Naive thymus-derived CD4-positive, alpha-beta T cell (primary cell): ENCODE measurements around the gene AOPEP. TPM values are rescaled to one million over a fixed set of nuclear protein-coding genes. Genes with fewer than 3 reads are reported as not detected.
A peak's percentile ranks its signal among the peaks of the same experiment; 100 is the strongest.

Experiments used
- ATAC-seq: fragments of 150-1000 bp; cut with Tn5 transposase; 2 replicates; pipeline ENCODE4 v1.10.0; 2021; ENCODE audit warnings: mild to moderate bottlenecking, moderate library complexity
- CTCF ChIA-PET: fragments of 350-600 bp; sonication (Branson Sonifier 250); formaldehyde crosslinking; loops from one replicate; lab custom pipeline; 2021; ENCODE audit warnings: antibody characterized with exemption; lab: Charles Lee
- POLR2A ChIA-PET: fragments of 350-600 bp; sonication (Branson Sonifier 250); formaldehyde crosslinking; loops from one replicate; lab custom pipeline; 2021; ENCODE audit warnings: antibody characterized with exemption, inconsistent platforms; lab: Charles Lee
- DNase-seq, 9 donors: peaks; one replicate each; pipeline versions ENCODE4 v3.0.0 to v3.0.0-alpha.2; 2020 to 2022; ENCODE audit warnings: mixed read lengths in 1 of 9
- H3K27ac ChIP-seq: one replicate; pipeline ENCODE4 v1.7.0; 2013; ENCODE audit warnings: mild to moderate bottlenecking, low read depth, low read length, moderate library complexity
- H3K27me3 ChIP-seq, 2 donors: one replicate each; pipeline ENCODE4 v1.7.0; 2013; ENCODE audit warnings: low read length in 2 of 2, mild to moderate bottlenecking in 2 of 2, moderate library complexity in 2 of 2; ENCODE audit not compliant: control insufficient read depth in 2 of 2, insufficient read depth in 2 of 2
- H3K36me3 ChIP-seq, 3 experiments: 1 replicate in 2 of 3; 2 replicates in 1 of 3; pipeline ENCODE4 v1.7.0; 2013; ENCODE audit warnings: low read length in 3 of 3, mild to moderate bottlenecking in 3 of 3, moderate library complexity in 1 of 3; ENCODE audit not compliant: insufficient read depth in 3 of 3, control insufficient read depth in 2 of 3
- H3K4me1 ChIP-seq, 2 donors: one replicate each; pipeline ENCODE4 v1.7.0; 2013; ENCODE audit warnings: low read length in 2 of 2, mild to moderate bottlenecking in 2 of 2, moderate library complexity in 1 of 2; ENCODE audit not compliant: control insufficient read depth in 2 of 2, insufficient read depth in 2 of 2
- H3K4me3 ChIP-seq: 2 replicates; pipeline ENCODE4 v1.7.0; 2013; ENCODE audit warnings: mild to moderate bottlenecking, low read length
- H3K9me3 ChIP-seq, 3 experiments: 1 replicate in 2 of 3; 2 replicates in 1 of 3; pipeline ENCODE4 v1.7.0; 2013; ENCODE audit warnings: low read length in 3 of 3; ENCODE audit not compliant: control insufficient read depth in 2 of 3
- H3K27ac Mint-ChIP-seq, 9 donors: one replicate each; pipeline ENCODE4 v1.8.0; 2020 to 2022; ENCODE audit warnings: mixed read lengths in 9 of 9, mild to moderate bottlenecking in 8 of 9, moderate library complexity in 5 of 9, inconsistent platforms in 2 of 9
- H3K27me3 Mint-ChIP-seq, 5 donors: one replicate each; pipeline ENCODE4 v1.8.0; 2021 to 2022; ENCODE audit warnings: mixed read lengths in 5 of 5, mild to moderate bottlenecking in 1 of 5
- H3K36me3 Mint-ChIP-seq, 5 donors: one replicate each; pipeline ENCODE4 v1.8.0; 2020 to 2022; ENCODE audit warnings: mixed read lengths in 5 of 5, mild to moderate bottlenecking in 3 of 5, inconsistent platforms in 1 of 5
- H3K4me1 Mint-ChIP-seq, 7 donors: one replicate each; pipeline ENCODE4 v1.8.0; 2020 to 2022; ENCODE audit warnings: mixed read lengths in 7 of 7, mild to moderate bottlenecking in 3 of 7, inconsistent platforms in 1 of 7
- H3K4me3 Mint-ChIP-seq, 10 donors: one replicate each; pipeline ENCODE4 v1.8.0; 2020 to 2022; ENCODE audit warnings: mild to moderate bottlenecking in 10 of 10, mixed read lengths in 10 of 10, moderate library complexity in 6 of 10, inconsistent platforms in 2 of 10
- H3K9me3 Mint-ChIP-seq, 11 donors: one replicate each; pipeline ENCODE4 v1.8.0; 2020 to 2022; ENCODE audit warnings: mixed read lengths in 11 of 11, mild to moderate bottlenecking in 4 of 11, inconsistent platforms in 1 of 11, moderate library complexity in 1 of 11
- intact Hi-C, 2 donors: fragments of 100-400 bp; cut with micrococcal nuclease; formaldehyde crosslinking; loops; one replicate each; pipeline ENCODE4 v1.15.1; 2023
- polyA plus RNA-seq, 2 donors: library from polyadenylated mRNA; unstranded; fragments of 300-500 nt; fragmentation: Illumina TruSeq; gene quantifications; one replicate each; pipeline ENCODE4 v1.2.3, GENCODE V29; 2021
- total RNA-seq, 6 experiments: library from RNA in 5 of 6; stranded (reverse) in 5 of 6; gene quantifications; 1 replicate in 5 of 6; 2 replicates in 1 of 6; pipeline ENCODE4 v1.2.3 and lab custom pipeline; 2021 to 2026

Gene AOPEP
- total and polyA plus RNA-seq, 7 experiments from 2014 or later = 5.7 to 19.0 (median 13.6) TPM

- ATAC-seq (no peak), DNase-seq (no peak)
- Mint-ChIP-seq H3K36me3 (peaks cover 2 to 20% (median 7%) of the 10 kb centered on the region in 5 donors), H3K4me1 (peaks cover 0 to 9% (median 4%) of the 10 kb centered on the region in 7 donors), H3K27ac (no peak overlapping the region), H3K9me3 (no peaks in the 10 kb centered on the region), H3K27me3 (no peaks in the 10 kb centered on the region), H3K4me3 (no peak overlapping the region)
- peaks cover 0 to 7% (median 0%) of the 10 kb centered on the region in 3 experiments for H3K36me3 ChIP-seq
- H3K4me3 ChIP-seq = no peak overlapping the region
- no peaks in the 10 kb centered on the region for H3K9me3 ChIP-seq
- intact Hi-C loops = no loop called here
- CTCF ChIA-PET = no interaction called here
- H3K4me1 ChIP-seq = no peaks in the 10 kb centered on the region
- POLR2A ChIA-PET = no interaction called here
- H3K27ac ChIP-seq = no peak overlapping the region
- no peaks in the 10 kb centered on the region for H3K27me3 ChIP-seq
Measured at GRCh38 chr9:95058795-95059386, 332.4 kb downstream of the AOPEP start.

- Histone ChIP-seq H3K9me3 (no peaks in the 10 kb centered on the region), H3K4me3 (no peak overlapping the region), H3K36me3 (peaks cover 0 to 7% (median 0%) of the 10 kb centered on the region in 3 experiments), H3K27me3 (no peaks in the 10 kb centered on the region), H3K4me1 (no peaks in the 10 kb centered on the region), H3K27ac (no peak overlapping the region)
- POLR2A ChIA-PET = no interaction called here
- ATAC-seq (no peak), DNase-seq (no peak)
- Mint-ChIP-seq H3K27ac (no peak overlapping the region), H3K27me3 (no peaks in the 10 kb centered on the region), H3K36me3 (peaks cover 2 to 23% (median 7%) of the 10 kb centered on the region in 5 donors), H3K9me3 (no peaks in the 10 kb centered on the region), H3K4me3 (no peak overlapping the region), H3K4me1 (peaks cover 0 to 6% (median 4%) of the 10 kb centered on the region in 7 donors)
- CTCF ChIA-PET = no interaction called here
- intact Hi-C loops = no loop called here
Measured at GRCh38 chr9:95060234-95060633, 333.7 kb downstream of the AOPEP start.

GRCh38 chr9:95060916-95061315 lies 334.4 kb downstream of the AOPEP start:
- CTCF ChIA-PET = no interaction called here
- no peak overlapping the region for H3K27ac Mint-ChIP-seq
- H3K36me3 ChIP-seq = peaks cover 0 to 7% (median 0%) of the 10 kb centered on the region in 3 experiments

GRCh38 chr9:95061916-95062595 lies 335.6 kb downstream of the AOPEP start:
- Mint-ChIP-seq H3K36me3 (peaks cover 2 to 25% (median 7%) of the 10 kb centered on the region in 5 donors), H3K4me3 (no peak overlapping the region), H3K27me3 (no peaks in the 10 kb centered on the region), H3K4me1 (peaks cover 0 to 5% (median 4%) of the 10 kb centered on the region in 7 donors), H3K9me3 (no peaks in the 10 kb centered on the region), H3K27ac (no peak overlapping the region)
- peaks cover 0 to 7% (median 0%) of the 10 kb centered on the region in 3 experiments for H3K36me3 ChIP-seq
- H3K4me1 ChIP-seq = no peaks in the 10 kb centered on the region
- ATAC-seq = no peak
- no peak overlapping the region for H3K27ac ChIP-seq
- DNase-seq = no peak
- intact Hi-C loops = no loop called here
- CTCF ChIA-PET = no interaction called here
- POLR2A ChIA-PET = no interaction called here
- no peaks in the 10 kb centered on the region for H3K9me3 ChIP-seq
- no peaks in the 10 kb centered on the region for H3K27me3 ChIP-seq
- no peak overlapping the region for H3K4me3 ChIP-seq

More at GRCh38 chr9:95060916-95061315, 334.4 kb downstream of the AOPEP start:
- Mint-ChIP-seq H3K9me3 (no peaks in the 10 kb centered on the region), H3K4me1 (peaks cover 0 to 5% (median 4%) of the 10 kb centered on the region in 7 donors), H3K4me3 (no peak overlapping the region), H3K27me3 (no peaks in the 10 kb centered on the region), H3K36me3 (peaks cover 2 to 23% (median 7%) of the 10 kb centered on the region in 5 donors)
- Histone ChIP-seq H3K4me1 (no peaks in the 10 kb centered on the region), H3K9me3 (no peaks in the 10 kb centered on the region), H3K27ac (no peak overlapping the region), H3K4me3 (no peak overlapping the region), H3K27me3 (no peaks in the 10 kb centered on the region)
- DNase-seq (no peak), ATAC-seq (no peak)
- intact Hi-C loops = no loop called here
- POLR2A ChIA-PET = no interaction called here

GRCh38 chr9:95062596-95063065 lies 336.1 kb downstream of the AOPEP start:
- POLR2A ChIA-PET = no interaction called here
- H3K9me3 Mint-ChIP-seq = no peaks in the 10 kb centered on the region
- H3K27me3 Mint-ChIP-seq = no peaks in the 10 kb centered on the region

GRCh38 chr9:95063300-95063699 lies 336.8 kb downstream of the AOPEP start:
- Histone ChIP-seq H3K36me3 (peaks cover 0 to 7% (median 0%) of the 10 kb centered on the region in 3 experiments), H3K4me1 (no peaks in the 10 kb centered on the region), H3K27me3 (no peaks in the 10 kb centered on the region), H3K27ac (no peak overlapping the region), H3K4me3 (no peak overlapping the region), H3K9me3 (no peaks in the 10 kb centered on the region)
- Mint-ChIP-seq H3K4me3 (no peak overlapping the region), H3K9me3 (no peaks in the 10 kb centered on the region), H3K4me1 (peaks cover 0 to 5% (median 4%) of the 10 kb centered on the region in 7 donors), H3K27ac (peak overlapping the region in 1 of 9 donors; percentile 67), H3K27me3 (no peaks in the 10 kb centered on the region), H3K36me3 (peaks cover 2 to 25% (median 7%) of the 10 kb centered on the region in 5 donors)
- no peak for DNase-seq
- CTCF ChIA-PET = no interaction called here
- no peak for ATAC-seq
- intact Hi-C loops = no loop called here
- POLR2A ChIA-PET = no interaction called here

More at GRCh38 chr9:95062596-95063065, 336.1 kb downstream of the AOPEP start:
- intact Hi-C loops = no loop called here
- Histone ChIP-seq H3K4me3 (no peak overlapping the region), H3K9me3 (no peaks in the 10 kb centered on the region), H3K4me1 (no peaks in the 10 kb centered on the region), H3K27me3 (no peaks in the 10 kb centered on the region), H3K36me3 (peaks cover 0 to 7% (median 0%) of the 10 kb centered on the region in 3 experiments), H3K27ac (no peak overlapping the region)
- no peak overlapping the region for H3K4me3 Mint-ChIP-seq
- no peak for DNase-seq
- H3K36me3 Mint-ChIP-seq = peaks cover 2 to 25% (median 7%) of the 10 kb centered on the region in 5 donors
- CTCF ChIA-PET = no interaction called here
- H3K27ac Mint-ChIP-seq = no peak overlapping the region
- ATAC-seq = no peak
- peaks cover 0 to 5% (median 4%) of the 10 kb centered on the region in 7 donors for H3K4me1 Mint-ChIP-seq
